Heart right ventricle (tissue), 16 donors: ENCODE measurements around the gene SPDYE6. TPM values are rescaled to one million over a fixed set of nuclear protein-coding genes. Genes with fewer than 3 reads are reported as not detected.

ENCODE experiments used
- ATAC-seq, 8 donors: fragments of 200-7000 bp; cut with Tn5 transposase; one replicate each; pipeline ENCODE4 v1.9.1; 2020; ENCODE audit warnings: mild to moderate bottlenecking in 8 of 8, moderate library complexity in 8 of 8, moderate number of reproducible peaks in 1 of 8
- DNase-seq, 2 donors: peaks; one replicate each; pipeline ENCODE4 v3.0.0-alpha.2; 2020
- H3K27ac ChIP-seq, 10 donors: fragments of 200-600 bp; sonication (generic) in 2 of 10; one replicate each; pipeline versions ENCODE4 v1.5.0 to v1.8.0; 2020 to 2022; ENCODE audit warnings: mild to moderate bottlenecking in 3 of 10
- H3K27me3 ChIP-seq, 7 donors: fragments of 200-600 bp; one replicate each; pipeline ENCODE4 v1.8.0; 2021 to 2022; ENCODE audit warnings: mild to moderate bottlenecking in 2 of 7
- H3K36me3 ChIP-seq, 9 donors: fragments of 200-600 bp; sonication (generic) in 1 of 9; one replicate each; pipeline versions ENCODE4 v1.5.0 to v1.8.0; 2020 to 2022; ENCODE audit warnings: mild to moderate bottlenecking in 2 of 9
- H3K4me1 ChIP-seq, 9 donors: fragments of 200-600 bp; sonication (generic) in 1 of 9; one replicate each; pipeline versions ENCODE4 v1.5.0 to v1.8.0; 2020 to 2022; ENCODE audit warnings: mild to moderate bottlenecking in 4 of 9
- H3K4me3 ChIP-seq, 10 donors: fragments of 200-600 bp; sonication (generic) in 2 of 10; one replicate each; pipeline versions ENCODE4 v1.5.0 to v1.8.0; 2020 to 2022; ENCODE audit warnings: mild to moderate bottlenecking in 7 of 10, moderate library complexity in 2 of 10
- H3K9me3 ChIP-seq, 11 donors: fragments of 200-600 bp in 10 of 11; sonication (generic) in 2 of 11; one replicate each; pipeline versions ENCODE4 v1.5.0 to v1.8.0; 2013 to 2022; ENCODE audit warnings: mild to moderate bottlenecking in 2 of 11, control low read depth in 1 of 11, moderate library complexity in 1 of 11
- WGBS, 2 donors: extraction: QIAGEN DNeasy Blood & Tissue Kit; methylation state at CpG; one replicate each; pipeline ENCODE4 v1.1.7; 2013; ENCODE audit warnings: inconsistent platforms in 1 of 2; 5-methylcytosine and 5-hydroxymethylcytosine counted together
- intact Hi-C, 10 donors: fragments of 100-400 bp; cut with DNase I; formaldehyde crosslinking; loops; one replicate each; pipeline versions ENCODE4 v1.11.1 to v1.14.2; 2022
- microRNA-seq, 2 donors: library from miRNA; unstranded; fragments of <30 nt; microRNA quantifications; one replicate each; pipeline ENCODE4 v1.2.0, GENCODE V29; 2021
- polyA plus RNA-seq, 2 donors: library from polyadenylated mRNA; stranded (reverse); fragments of 200-250 nt; gene quantifications; one replicate each; pipeline ENCODE4 v1.2.3, GENCODE V29; 2013
- total RNA-seq, 10 donors: library from RNA; stranded (reverse); fragmentation: NEBNext Ultra II Directional in 3 of 10; extraction: Animal tissue kit (Norgen Biotek cat#: 25700) in 3 of 10; gene quantifications; one replicate each; pipeline versions ENCODE4 v1.2.1 to v1.2.4, GENCODE V29; 2021 to 2023
- TF ChIP-seq, protein P1 (sequence below), 9 donors: fragments of 200-600 bp; sonication (generic) in 2 of 9; IDR thresholded peaks; one replicate each; pipeline versions ENCODE4 v1.5.0 to v1.8.0; 2021 to 2022; ENCODE audit warnings: antibody characterized with exemption in 9 of 9, mild to moderate bottlenecking in 5 of 9, moderate library complexity in 1 of 9
- donor health status: Arrhythmogenic right ventricular cardiomyopathy.
- donor health status: ischemic (EF 13 %, LVEDD 7.1; RV severe dilation, severe dysfunction).
- donor health status: healthy with polysubstance abuse.
- donor health status: DM: no; HTN: yes; CAD: no.
- donor health status: DM: no; HTN: no; CAD: no.
- donor health status: ischemic (EF 25% LVEDD 6.9; RV normal size, moderate dysfunction).
- donor health status: ischemic (EF 25% LVEDD 5.7; RV mildly dilated, moderate dysfunction).
- donor health status: healthy.
- donor health status: DM: yes; HTN: yes; CAD: no.
- donor health status: Ischemic cardiomyopathy.
- donor health status: ischemic (EF 35%, LVEDD 5.7; RV mildly dilated, moderate dysfunction).
- donor health status: nonischemic (EF 11% LVEDD 7.7; RV severe dilation, severe dysfunction).
- donor health status: DM: yes; HTN: yes; CAD: no.
- donor health status: PGD.
- donor health status: ischemic (EF 29% LVEDD 5.4; RV normal size, mild dysfunction).
- donor health status: nonischemic (EF 23%, LVEDD 6.1; RV moderate dilation, normal function).

Gene SPDYE6
- total and polyA plus RNA-seq, 12 donors, result 0.03 to 0.29 TPM; not detected in 10

DNA sequence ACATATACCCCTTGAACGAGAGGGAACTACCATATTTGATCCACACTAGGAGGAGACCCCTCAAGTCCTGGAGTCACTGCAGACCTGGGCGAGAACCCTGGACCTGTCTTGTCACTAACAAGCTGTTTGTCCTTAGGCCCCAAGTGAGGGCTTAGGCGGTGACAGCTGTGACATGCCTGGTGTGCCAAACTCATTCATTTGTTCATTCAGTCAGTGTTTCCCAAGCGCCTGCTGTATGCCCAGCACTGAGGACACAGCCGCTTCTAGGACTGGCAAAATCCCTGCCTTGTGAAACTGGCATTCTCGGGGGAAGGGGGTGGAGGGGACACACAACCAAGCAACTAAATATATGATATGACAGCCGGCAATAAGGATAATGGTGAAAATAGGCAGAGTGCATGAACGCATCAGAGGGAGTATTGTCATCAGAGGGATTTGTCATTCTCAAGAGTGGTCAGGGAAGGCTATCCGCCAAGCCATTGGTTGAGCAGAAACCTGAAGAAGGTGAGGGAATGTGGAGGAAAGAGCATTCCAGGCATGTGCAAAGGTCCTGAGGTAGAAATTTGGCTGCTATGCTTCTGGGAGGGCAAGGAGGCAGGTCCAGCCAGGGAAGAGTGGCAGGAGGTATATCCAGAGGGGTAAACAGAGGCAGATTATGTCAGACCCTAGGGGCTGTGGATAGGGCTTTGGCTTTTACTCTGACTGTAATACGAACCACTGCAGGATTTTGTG lies 58.6 kb downstream of the SPDYE6 start:
- H3K27ac ChIP-seq, result no peak overlapping the region
- 94 to 95% methylated on average over 10 of the region's 10 CpGs for WGBS, 2 donors
- peaks cover 4 to 29% (median 20%) of the 10 kb centered on the region in 7 donors for H3K27me3 ChIP-seq
- peaks cover 0 to 11% (median 0%) of the 10 kb centered on the region in 9 donors for H3K4me1 ChIP-seq
- DNase-seq (no peak), ATAC-seq (no peak)
- no peaks in the 10 kb centered on the region for H3K9me3 ChIP-seq
- no peak overlapping the region for H3K4me3 ChIP-seq
- no peaks in the 10 kb centered on the region for H3K36me3 ChIP-seq
- intact Hi-C loops, result no loop called here
- TF ChIP-seq, protein P1, sequence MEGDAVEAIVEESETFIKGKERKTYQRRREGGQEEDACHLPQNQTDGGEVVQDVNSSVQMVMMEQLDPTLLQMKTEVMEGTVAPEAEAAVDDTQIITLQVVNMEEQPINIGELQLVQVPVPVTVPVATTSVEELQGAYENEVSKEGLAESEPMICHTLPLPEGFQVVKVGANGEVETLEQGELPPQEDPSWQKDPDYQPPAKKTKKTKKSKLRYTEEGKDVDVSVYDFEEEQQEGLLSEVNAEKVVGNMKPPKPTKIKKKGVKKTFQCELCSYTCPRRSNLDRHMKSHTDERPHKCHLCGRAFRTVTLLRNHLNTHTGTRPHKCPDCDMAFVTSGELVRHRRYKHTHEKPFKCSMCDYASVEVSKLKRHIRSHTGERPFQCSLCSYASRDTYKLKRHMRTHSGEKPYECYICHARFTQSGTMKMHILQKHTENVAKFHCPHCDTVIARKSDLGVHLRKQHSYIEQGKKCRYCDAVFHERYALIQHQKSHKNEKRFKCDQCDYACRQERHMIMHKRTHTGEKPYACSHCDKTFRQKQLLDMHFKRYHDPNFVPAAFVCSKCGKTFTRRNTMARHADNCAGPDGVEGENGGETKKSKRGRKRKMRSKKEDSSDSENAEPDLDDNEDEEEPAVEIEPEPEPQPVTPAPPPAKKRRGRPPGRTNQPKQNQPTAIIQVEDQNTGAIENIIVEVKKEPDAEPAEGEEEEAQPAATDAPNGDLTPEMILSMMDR (IDR thresholded peaks at IDR 0.05), result no peak

DNA sequence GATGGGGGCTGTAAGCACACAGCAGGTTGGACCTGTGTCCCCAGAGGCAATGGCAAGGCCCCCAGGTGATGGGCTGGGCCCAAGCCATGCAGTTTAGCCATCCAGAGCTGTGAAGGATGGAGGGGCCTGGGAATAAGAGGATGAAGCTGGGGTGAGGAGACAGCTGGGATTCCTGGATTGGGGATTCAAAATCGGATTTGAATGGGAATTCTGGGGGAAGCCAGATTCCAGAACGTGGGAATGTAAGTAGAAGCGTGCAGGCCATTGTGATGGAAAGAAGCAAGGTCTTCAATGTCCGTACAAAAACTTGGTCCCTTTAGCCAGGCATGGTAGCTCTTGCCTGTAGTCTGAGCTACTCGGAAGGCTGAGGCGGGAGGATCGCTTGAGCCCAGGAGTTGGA lies 59.7 kb downstream of the SPDYE6 start:
- TF ChIP-seq, protein P1 (IDR thresholded peaks at IDR 0.05), result no peak
- ATAC-seq, result no peak
- Histone ChIP-seq H3K27me3 (peaks cover 4 to 29% (median 20%) of the 10 kb centered on the region in 7 donors), H3K9me3 (no peaks in the 10 kb centered on the region), H3K4me3 (no peak overlapping the region), H3K36me3 (no peaks in the 10 kb centered on the region), H3K27ac (no peak overlapping the region), H3K4me1 (peaks cover 0 to 11% (median 0%) of the 10 kb centered on the region in 9 donors)
- no peak for DNase-seq
- intact Hi-C loops, result no loop called here
- WGBS, 2 donors, result 90 to 92% methylated on average over 7 of the region's 7 CpGs

DNA sequence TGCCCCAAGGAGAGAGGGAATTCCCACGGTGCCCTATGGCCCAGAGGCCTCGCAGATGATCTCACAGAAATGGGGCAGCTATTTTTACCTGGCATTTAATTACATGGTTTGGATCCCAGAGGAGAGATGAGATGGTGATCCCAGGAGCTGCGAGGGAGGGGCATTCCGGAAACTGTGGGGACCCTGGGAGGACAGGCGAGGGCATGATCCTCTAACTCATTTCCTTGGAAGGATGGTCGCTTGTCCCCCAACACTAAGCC lies 60.1 kb downstream of the SPDYE6 start:
- Histone ChIP-seq H3K27ac (no peak overlapping the region), H3K4me1 (peaks cover 0 to 11% (median 0%) of the 10 kb centered on the region in 9 donors), H3K36me3 (no peaks in the 10 kb centered on the region), H3K27me3 (peaks cover 4 to 28% (median 20%) of the 10 kb centered on the region in 7 donors), H3K9me3 (no peaks in the 10 kb centered on the region), H3K4me3 (no peak overlapping the region)
- WGBS, 2 donors, result 81 to 87% methylated on average over 6 of the region's 6 CpGs
- intact Hi-C loops, result no loop called here
- DNase-seq (no peak), ATAC-seq (peak in 1 of 8 donors; percentile 34)
- TF ChIP-seq, protein P1 (IDR thresholded peaks at IDR 0.05), result no peak

Small RNA genes within 50 kb of the gene (microRNA-seq; reads per million reads assigned to microRNA genes)
- 0 reads per million in 2 donors for gene MIR548O

Other genes with a start within 250 kb of the SPDYE6 start
- gene SH2B2, start 69.6 kb downstream of the SPDYE6 start, total RNA-seq, result 1 to 10 TPM in 6 of 10 donors, under 1 TPM in 4; 0.83 to 4.2 (median 1.2) TPM
- gene SH2B2, start 69.6 kb downstream of the SPDYE6 start, polyA plus RNA-seq, result 1 to 10 TPM in 1 of 2 donors, under 1 TPM in 1; 0.95 to 2.3 TPM
- gene PRKRIP1, start 39.9 kb upstream of the SPDYE6 start, total RNA-seq, result 10 to 100 TPM in 9 of 10 donors, 1 to 10 TPM in 1; 7.1 to 14.7 (median 11.3) TPM
- 10 to 100 TPM; 14.8 to 28.2 TPM for gene PRKRIP1, start 39.9 kb upstream of the SPDYE6 start, polyA plus RNA-seq
- 10 to 100 TPM in 1 of 10 donors, 1 to 10 TPM in 9; 1.7 to 11.6 (median 3.7) TPM for gene ORAI2, start 77.1 kb upstream of the SPDYE6 start, total RNA-seq
- 1 to 10 TPM; 2.0 to 5.8 TPM for gene ORAI2, start 77.1 kb upstream of the SPDYE6 start, polyA plus RNA-seq
- 1 to 10 TPM; 4.4 to 8.6 (median 6.2) TPM for gene ALKBH4, start 108.4 kb upstream of the SPDYE6 start, total RNA-seq
- 1 to 10 TPM; 7.9 TPM for gene ALKBH4, start 108.4 kb upstream of the SPDYE6 start, polyA plus RNA-seq
- gene LRWD1, start 108.5 kb upstream of the SPDYE6 start, total RNA-seq, result 10 to 100 TPM in 4 of 10 donors, 1 to 10 TPM in 6; 8.1 to 12.2 (median 9.5) TPM
- gene LRWD1, start 108.5 kb upstream of the SPDYE6 start, polyA plus RNA-seq, result 10 to 100 TPM in 1 of 2 donors, 1 to 10 TPM in 1; 6.5 to 21.3 TPM
- gene POLR2J, start 122.5 kb upstream of the SPDYE6 start, total RNA-seq, result 10 to 100 TPM; 40.1 to 74.1 (median 52.7) TPM
- 100 to 1,000 TPM; 127 to 228 TPM for gene POLR2J, start 122.5 kb upstream of the SPDYE6 start, polyA plus RNA-seq
- gene RASA4B, start 161.3 kb upstream of the SPDYE6 start, total RNA-seq, result 10 to 100 TPM in 2 of 10 donors, 1 to 10 TPM in 8; 1.3 to 23.9 (median 4.2) TPM
- 1 to 10 TPM; 3.2 to 6.9 TPM for gene RASA4B, start 161.3 kb upstream of the SPDYE6 start, polyA plus RNA-seq
- 10 to 100 TPM in 1 of 10 donors, 1 to 10 TPM in 9; 1.5 to 16.7 (median 6.3) TPM for gene UPK3BL2, start 187.3 kb upstream of the SPDYE6 start, total RNA-seq
- 10 to 100 TPM in 1 of 2 donors, 1 to 10 TPM in 1; 4.6 to 13.9 TPM for gene UPK3BL2, start 187.3 kb upstream of the SPDYE6 start, polyA plus RNA-seq
- gene SPDYE2, start 194.8 kb upstream of the SPDYE6 start, total RNA-seq, result under 1 TPM in 1 of 10 donors, not detected in 9; 0.31 TPM
- under 1 TPM in 1 of 2 donors, not detected in 1; 0.51 TPM for gene SPDYE2, start 194.8 kb upstream of the SPDYE6 start, polyA plus RNA-seq
- gene POLR2J3, start 216.1 kb upstream of the SPDYE6 start, total RNA-seq, result 10 to 100 TPM in 6 of 10 donors, 1 to 10 TPM in 4; 6.7 to 19.3 (median 12.1) TPM
- gene POLR2J3, start 216.1 kb upstream of the SPDYE6 start, polyA plus RNA-seq, result 100 to 1,000 TPM in 1 of 2 donors, 10 to 100 TPM in 1; 20.7 to 102 TPM